HEK293 (cell line): Measurements from ENCODE around the gene MTUS2.

Source experiments
- ATF2 ChIP-seq: fragments of 450-650 bp; formaldehyde crosslinking; IDR thresholded peaks from 2 replicates; pipeline ENCODE4 v1.5.1; 2016; ENCODE audit warnings: missing biosample characterization, missing genetic modification characterization, low read depth
- ZBTB8A ChIP-seq: fragments of 450-650 bp; formaldehyde crosslinking; IDR thresholded peaks from 2 replicates; pipeline ENCODE4 v1.5.1; 2016; ENCODE audit warnings: missing biosample characterization, missing genetic modification characterization
- ZNF10 ChIP-seq: fragments of 450-650 bp; formaldehyde crosslinking; IDR thresholded peaks from 2 replicates; pipeline ENCODE4 v1.5.1; 2017; ENCODE audit warnings: missing biosample characterization, missing genetic modification characterization
- ZNF16 ChIP-seq: fragments of 450-650 bp; formaldehyde crosslinking; IDR thresholded peaks from 2 replicates; pipeline ENCODE4 v1.5.1; 2016; ENCODE audit warnings: low read depth, missing biosample characterization, missing genetic modification characterization
- ZNF19 ChIP-seq: fragments of 450-650 bp; formaldehyde crosslinking; IDR thresholded peaks from 2 replicates; pipeline ENCODE4; 2016; ENCODE audit warnings: missing biosample characterization, missing genetic modification characterization, low read depth
- ZNF23 ChIP-seq: fragments of 450-650 bp; formaldehyde crosslinking; IDR thresholded peaks from 2 replicates; pipeline ENCODE4 v1.5.1; 2016; ENCODE audit warnings: missing biosample characterization, missing genetic modification characterization, borderline replicate concordance
- ZNF791 ChIP-seq: fragments of 450-650 bp; formaldehyde crosslinking; IDR thresholded peaks from 2 replicates; pipeline ENCODE4 v1.5.1; 2016; ENCODE audit warnings: missing biosample characterization, missing genetic modification characterization
- TF ChIP-seq, protein P1 (sequence below): fragments of 450-650 bp; formaldehyde crosslinking; IDR thresholded peaks from 2 replicates; pipeline ENCODE4 v1.5.1; 2016; ENCODE audit warnings: missing biosample characterization, missing genetic modification characterization

GRCh38 chr13:28805193-28805819 is 14.8 kb upstream of the MTUS2 start:
- TF ChIP-seq ZBTB8A (tag by site-specific recombination) (no peak), ATF2 (tag by site-specific recombination) (no peak), ZNF16 (no peak), ZNF19 (tag by site-specific recombination) (no peak), ZNF791 (tag by site-specific recombination) (no peak), ZNF23 (tag by site-specific recombination) (no peak), ZNF10 (tag by site-specific recombination) (no peak)
- TF ChIP-seq, protein P1, sequence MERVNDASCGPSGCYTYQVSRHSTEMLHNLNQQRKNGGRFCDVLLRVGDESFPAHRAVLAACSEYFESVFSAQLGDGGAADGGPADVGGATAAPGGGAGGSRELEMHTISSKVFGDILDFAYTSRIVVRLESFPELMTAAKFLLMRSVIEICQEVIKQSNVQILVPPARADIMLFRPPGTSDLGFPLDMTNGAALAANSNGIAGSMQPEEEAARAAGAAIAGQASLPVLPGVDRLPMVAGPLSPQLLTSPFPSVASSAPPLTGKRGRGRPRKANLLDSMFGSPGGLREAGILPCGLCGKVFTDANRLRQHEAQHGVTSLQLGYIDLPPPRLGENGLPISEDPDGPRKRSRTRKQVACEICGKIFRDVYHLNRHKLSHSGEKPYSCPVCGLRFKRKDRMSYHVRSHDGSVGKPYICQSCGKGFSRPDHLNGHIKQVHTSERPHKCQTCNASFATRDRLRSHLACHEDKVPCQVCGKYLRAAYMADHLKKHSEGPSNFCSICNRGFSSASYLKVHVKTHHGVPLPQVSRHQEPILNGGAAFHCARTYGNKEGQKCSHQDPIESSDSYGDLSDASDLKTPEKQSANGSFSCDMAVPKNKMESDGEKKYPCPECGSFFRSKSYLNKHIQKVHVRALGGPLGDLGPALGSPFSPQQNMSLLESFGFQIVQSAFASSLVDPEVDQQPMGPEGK (tag by site-specific recombination) = no peak
